Common myeloid progenitor, CD34-positive (primary cell): Measurements from ENCODE around the gene SOX5.
A peak's percentile ranks its signal among the peaks of the same experiment; 100 is the strongest.

Experiments used
- CTCF ChIA-PET: fragments of 350-600 bp; sonication (Branson Sonifier 250); formaldehyde crosslinking; loops from one replicate; lab custom pipeline; 2021; ENCODE audit warnings: antibody characterized with exemption; lab: Charles Lee
- POLR2A ChIA-PET: fragments of 350-600 bp; sonication (Branson Sonifier 250); formaldehyde crosslinking; loops from one replicate; lab custom pipeline; 2021; ENCODE audit warnings: antibody characterized with exemption; lab: Charles Lee
- DNase-seq, 3 donors: peaks; one replicate each; pipeline versions ENCODE4 v3.0.0 to v3.0.0-alpha.2; 2013
- H3K27ac ChIP-seq, 2 experiments: 1 replicate in 1 of 2; 2 replicates in 1 of 2; pipeline ENCODE4 v1.7.0; 2013; ENCODE audit warnings: inconsistent platforms in 2 of 2, low read length in 2 of 2, mild to moderate bottlenecking in 2 of 2, low read depth in 1 of 2, moderate library complexity in 1 of 2; ENCODE audit not compliant: severe bottlenecking in 2 of 2, insufficient read depth in 1 of 2, poor library complexity in 1 of 2
- H3K27me3 ChIP-seq, 5 experiments: replicated peaks in 2 of 5; 1 replicate in 3 of 5; 2 replicates in 2 of 5; pipeline versions ENCODE4 v1.6.1 to v1.7.0; 2013; ENCODE audit warnings: low read length in 4 of 5, mild to moderate bottlenecking in 2 of 5, moderate library complexity in 2 of 5, inconsistent platforms in 1 of 5; ENCODE audit not compliant: insufficient read depth in 5 of 5, control insufficient read depth in 4 of 5
- H3K36me3 ChIP-seq, 4 experiments: 1 replicate in 2 of 4; 2 replicates in 2 of 4; pipeline versions ENCODE4 v1.6.1 to v1.7.0; 2013; ENCODE audit warnings: low read length in 3 of 4, control low read depth in 1 of 4, mild to moderate bottlenecking in 1 of 4; ENCODE audit not compliant: control insufficient read depth in 4 of 4, insufficient read depth in 4 of 4
- H3K4me1 ChIP-seq, 4 experiments: 1 replicate in 3 of 4; 2 replicates in 1 of 4; pipeline versions ENCODE4 v1.6.1 to v1.7.1; 2013; ENCODE audit warnings: low read length in 3 of 4, mild to moderate bottlenecking in 3 of 4, control low read depth in 1 of 4, inconsistent platforms in 1 of 4, moderate library complexity in 1 of 4; ENCODE audit not compliant: control insufficient read depth in 4 of 4, insufficient read depth in 4 of 4; ENCODE audit errors: control extremely low read depth in 1 of 4
- H3K4me3 ChIP-seq, 7 experiments: 1 replicate in 4 of 7; 2 replicates in 3 of 7; pipeline versions ENCODE4 v1.5.1 to v1.7.0; 2013; ENCODE audit warnings: mild to moderate bottlenecking in 7 of 7, low read length in 6 of 7, moderate library complexity in 6 of 7, inconsistent platforms in 2 of 7, low read depth in 2 of 7, control low read depth in 1 of 7; ENCODE audit not compliant: insufficient read depth in 4 of 7, control insufficient read depth in 1 of 7; ENCODE audit errors: extremely low read depth in 1 of 7
- H3K9me3 ChIP-seq, 5 experiments: 1 replicate in 4 of 5; 2 replicates in 1 of 5; pipeline versions ENCODE4 v1.6.1 to v1.7.1; 2013; ENCODE audit warnings: low read length in 4 of 5, mild to moderate bottlenecking in 2 of 5, inconsistent platforms in 1 of 5, low read depth in 1 of 5, moderate library complexity in 1 of 5; ENCODE audit not compliant: control insufficient read depth in 4 of 5, insufficient read depth in 2 of 5; ENCODE audit errors: control extremely low read depth in 1 of 5
- WGBS: methylation state at CpG from one replicate; pipeline ENCODE4 v1.1.5; 2013; ENCODE audit not compliant: insufficient coverage; 5-methylcytosine and 5-hydroxymethylcytosine counted together

Gene SOX5

DNA sequence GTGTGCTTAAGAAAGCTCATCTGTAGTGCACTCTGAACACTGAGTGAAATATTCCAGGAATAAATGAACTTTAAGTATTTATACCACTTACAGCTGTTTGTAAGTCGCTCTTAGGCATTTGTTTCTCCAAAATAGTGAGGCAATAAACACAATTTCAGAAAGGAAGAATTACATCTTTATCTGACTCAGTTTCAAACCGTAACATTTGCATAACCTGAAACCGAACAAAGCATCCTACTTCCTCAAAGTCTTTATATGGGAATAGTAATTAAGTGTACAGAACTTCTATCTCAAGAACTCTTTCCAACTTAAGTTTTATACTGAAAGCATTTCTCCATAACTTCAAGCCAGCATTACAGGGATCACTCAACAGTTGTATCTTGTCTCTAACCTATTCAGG lies 58.4 kb downstream of the SOX5 start:
- Histone ChIP-seq H3K4me1 (peaks cover 0 to 8% (median 0%) of the 10 kb centered on the region in 4 experiments), H3K9me3 (no peaks in the 10 kb centered on the region), H3K27ac (no peak overlapping the region), H3K36me3 (no peaks in the 10 kb centered on the region), H3K4me3 (no peak overlapping the region), H3K27me3 (no peaks in the 10 kb centered on the region)
- DNase-seq: no peak
- POLR2A ChIA-PET: no interaction called here
- no CpG with 5 or more reads among the region's 3 CpGs for WGBS
- CTCF ChIA-PET: no interaction called here

GRCh38 chr12:23889069-23889440 lies 60.4 kb downstream of the SOX5 start:
- Histone ChIP-seq H3K36me3 (no peaks in the 10 kb centered on the region), H3K4me1 (peaks cover 0 to 5% (median 0%) of the 10 kb centered on the region in 4 experiments), H3K9me3 (no peaks in the 10 kb centered on the region), H3K27me3 (no peaks in the 10 kb centered on the region), H3K4me3 (no peak overlapping the region), H3K27ac (no peak overlapping the region)
- CTCF ChIA-PET: no interaction called here
- 100% methylated on average over 1 of the region's 4 CpGs for WGBS
- POLR2A ChIA-PET: no interaction called here
- no peak for DNase-seq

- Histone ChIP-seq H3K36me3 (no peaks in the 10 kb centered on the region), H3K9me3 (no peaks in the 10 kb centered on the region), H3K27me3 (no peaks in the 10 kb centered on the region), H3K27ac (no peak overlapping the region), H3K4me1 (peaks cover 0 to 5% (median 0%) of the 10 kb centered on the region in 4 experiments), H3K4me3 (no peak overlapping the region)
- POLR2A ChIA-PET: no interaction called here
- CTCF ChIA-PET: no interaction called here
- no peak for DNase-seq
- no CpG with 5 or more reads among the region's 5 CpGs for WGBS
Measured at GRCh38 chr12:23888396-23889068, 60.9 kb downstream of the SOX5 start.

- peak in 1 of 3 donors; percentile 7 for DNase-seq
- ChIA-PET CTCF (no interaction called here), POLR2A (no interaction called here)
- Histone ChIP-seq H3K27me3 (no peaks in the 10 kb centered on the region), H3K27ac (no peak overlapping the region), H3K4me3 (no peak overlapping the region), H3K9me3 (no peaks in the 10 kb centered on the region), H3K36me3 (no peaks in the 10 kb centered on the region), H3K4me1 (peaks cover 0 to 5% (median 0%) of the 10 kb centered on the region in 4 experiments)
- WGBS: 100% methylated on average over 2 of the region's 3 CpGs
Measured at GRCh38 chr12:23887055-23887835, 62.2 kb downstream of the SOX5 start.

DNA sequence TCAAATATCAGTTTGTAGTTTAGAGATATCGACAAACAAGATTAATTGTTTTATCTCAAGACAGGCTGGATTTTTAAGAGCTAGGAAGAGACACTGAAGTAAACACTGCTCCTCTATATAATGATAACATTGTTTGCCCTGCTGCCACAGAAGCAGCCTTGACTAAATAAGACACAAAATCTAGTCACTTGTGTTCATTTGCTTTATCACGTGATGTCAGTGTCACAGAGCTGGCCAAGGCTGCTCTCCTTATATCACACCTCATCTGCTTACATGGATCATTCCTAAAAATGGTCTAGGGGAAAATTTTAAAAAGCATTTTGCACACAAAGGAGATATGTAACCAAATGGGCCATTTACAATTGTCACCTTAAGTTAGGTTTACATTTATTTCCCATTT lies 64.1 kb downstream of the SOX5 start:
- POLR2A ChIA-PET: no interaction called here
- CTCF ChIA-PET: no interaction called here

GRCh38 chr12:23884909-23885308 lies 64.6 kb downstream of the SOX5 start:
- Histone ChIP-seq H3K9me3 (no peaks in the 10 kb centered on the region), H3K27ac (no peak overlapping the region), H3K36me3 (no peaks in the 10 kb centered on the region), H3K4me3 (no peak overlapping the region), H3K27me3 (no peaks in the 10 kb centered on the region), H3K4me1 (peaks cover 0 to 5% (median 0%) of the 10 kb centered on the region in 4 experiments)
- CTCF ChIA-PET: no interaction called here
- no peak for DNase-seq
- 100% methylated on average over 1 of the region's 3 CpGs for WGBS
- POLR2A ChIA-PET: no interaction called here

More for the DNA sequence above, 64.1 kb downstream of the SOX5 start:
- Histone ChIP-seq H3K9me3 (no peaks in the 10 kb centered on the region), H3K27ac (no peak overlapping the region), H3K4me1 (peaks cover 0 to 5% (median 0%) of the 10 kb centered on the region in 4 experiments), H3K4me3 (no peak overlapping the region), H3K27me3 (no peaks in the 10 kb centered on the region), H3K36me3 (no peaks in the 10 kb centered on the region)
- no peak for DNase-seq
- WGBS: 100% methylated on average over 2 of the region's 2 CpGs

DNA sequence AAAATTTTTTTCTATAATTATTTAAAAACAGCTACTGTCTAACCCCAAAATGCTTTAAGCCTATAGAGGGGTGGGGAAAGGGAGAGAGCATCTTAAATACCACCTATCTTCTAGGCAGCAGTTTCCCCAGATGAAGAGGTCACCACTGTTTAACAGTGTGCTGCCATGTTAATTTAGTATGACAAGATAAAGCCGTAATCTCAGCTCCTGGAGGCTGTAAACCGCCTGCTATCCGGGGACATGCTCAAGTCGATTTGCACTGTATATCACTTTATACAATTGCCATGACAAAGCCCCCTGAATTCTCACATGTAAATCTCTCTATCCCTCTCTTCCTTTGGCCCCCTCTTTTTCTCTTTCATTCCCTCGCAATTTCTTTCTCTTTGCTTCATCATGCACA lies 68.5 kb downstream of the SOX5 start:
- DNase-seq: no peak
- CTCF ChIA-PET: no interaction called here
- H3K4me1 ChIP-seq: no peaks in the 10 kb centered on the region
- 95% methylated on average over 5 of the region's 5 CpGs for WGBS
- H3K27ac ChIP-seq: no peak overlapping the region
- H3K36me3 ChIP-seq: no peaks in the 10 kb centered on the region
- POLR2A ChIA-PET: no interaction called here
- H3K9me3 ChIP-seq: no peaks in the 10 kb centered on the region
- H3K4me3 ChIP-seq: no peak overlapping the region
- no peaks in the 10 kb centered on the region for H3K27me3 ChIP-seq
